ENCODE data around the gene NCDN. TPM values are rescaled to one million over a fixed set of nuclear protein-coding genes. Genes with fewer than 3 reads are reported as not detected.

Gene NCDN
- total and polyA plus RNA-seq, 3 experiments from 2014 or later: 15.7 to 50.4 (median 49.0) TPM

DNA sequence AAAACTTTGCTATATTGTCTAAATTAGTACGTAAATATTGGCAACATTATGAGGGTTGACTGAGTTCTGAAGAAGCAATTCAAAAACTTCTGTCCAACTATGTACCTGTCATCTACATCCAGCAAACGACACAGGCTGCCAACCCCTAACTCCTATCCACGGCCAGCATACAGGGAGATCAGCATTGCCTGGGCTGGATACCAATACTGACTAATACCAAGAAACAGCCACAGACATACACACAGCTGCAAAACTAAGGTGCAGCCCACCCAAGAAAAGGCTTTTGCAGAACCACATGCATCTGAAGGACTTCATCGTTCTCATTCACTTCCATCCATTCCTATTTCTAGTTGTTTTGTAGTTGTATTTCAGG is 2.4 kb upstream of the NCDN start:
- H3K9me3 Mint-ChIP-seq: no peaks in the 10 kb centered on the region
- H3K4me1 ChIP-seq (ENCODE audit: insufficient read depth, low read length): peaks cover 31% of the 10 kb centered on the region
- ChIA-PET POLR2A (no interaction called here), CTCF (interaction anchor here (1.2 to 2.5 kb wide), 2 partner anchors 16 to 172 kb away, joined by 4 to 8 read pairs; no protein-coding TSS in a partner anchor)
- peaks cover 51 to 73% (median 68%) of the 10 kb centered on the region in 3 donors for H3K4me1 Mint-ChIP-seq
- DNase-seq: no peak
- H3K27ac ChIP-seq (ENCODE audit: low read depth, low read length): no peak overlapping the region
- no peaks in the 10 kb centered on the region for H3K9me3 ChIP-seq (ENCODE audit: low read length)
- H3K27ac Mint-ChIP-seq: peak overlapping the region in 5 of 8 donors; percentile 10 to 91 (median 20)
- no peaks in the 10 kb centered on the region for H3K27me3 Mint-ChIP-seq
- H3K27me3 ChIP-seq (ENCODE audit: insufficient read depth, low read length, poor library complexity, severe bottlenecking): no peaks in the 10 kb centered on the region
- H3K36me3 Mint-ChIP-seq: peaks cover 0 to 53% (median 3%) of the 10 kb centered on the region in 3 donors
- peak overlapping the region; percentile 76 to 100 (median 95) for H3K4me3 Mint-ChIP-seq
- peaks cover 11% of the 10 kb centered on the region for H3K36me3 ChIP-seq (ENCODE audit: insufficient read depth, low read length)
- H3K4me3 ChIP-seq (ENCODE audit: low read length): no peak overlapping the region

DNA sequence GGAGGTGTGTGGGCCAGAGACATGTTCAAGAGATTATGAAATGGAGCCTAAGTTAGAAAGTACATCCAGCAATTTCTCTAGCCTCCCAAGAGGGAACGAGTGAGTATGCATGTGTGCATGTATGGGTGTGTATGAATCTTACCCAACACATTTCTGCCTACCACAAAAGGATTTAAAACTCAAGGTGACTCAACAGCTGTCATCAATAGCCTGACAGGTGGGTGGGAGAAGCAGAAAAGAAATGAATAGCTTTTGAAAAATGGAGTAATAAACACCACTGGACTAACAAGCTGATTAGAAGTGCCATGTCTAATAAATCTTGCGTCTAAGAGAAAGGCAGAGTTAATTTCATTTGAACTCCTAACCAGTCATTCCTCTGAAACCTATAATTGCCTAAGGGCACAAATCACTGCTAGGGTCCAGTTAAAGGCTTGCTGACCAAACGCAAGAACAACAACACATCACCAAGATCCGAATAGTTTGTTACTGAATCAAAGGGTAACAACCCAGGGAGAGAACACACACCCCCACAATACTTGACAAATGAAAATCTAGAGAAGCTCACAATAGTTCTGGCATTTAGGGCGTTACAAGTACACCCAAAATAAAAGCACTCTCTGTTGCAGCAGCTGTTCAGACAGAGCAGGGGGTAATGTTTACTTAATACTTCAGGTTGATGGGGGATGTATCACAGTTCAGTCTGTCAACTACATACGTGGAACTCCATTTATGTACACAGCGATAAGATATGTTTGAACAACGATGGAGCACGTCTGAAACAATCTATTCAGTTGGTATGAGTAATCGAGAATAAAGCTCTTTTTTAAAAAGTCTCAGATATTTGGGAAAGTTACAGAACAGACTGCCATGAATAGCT is 1.8 kb upstream of the NCDN start:
- Histone ChIP-seq H3K27me3 (ENCODE audit: insufficient read depth, low read length, poor library complexity, severe bottlenecking) (no peaks in the 10 kb centered on the region), H3K27ac (ENCODE audit: low read depth, low read length) (peak overlapping the region; percentile 83), H3K4me1 (ENCODE audit: insufficient read depth, low read length) (peaks cover 31% of the 10 kb centered on the region), H3K9me3 (ENCODE audit: low read length) (no peaks in the 10 kb centered on the region), H3K36me3 (ENCODE audit: insufficient read depth, low read length) (peaks cover 11% of the 10 kb centered on the region), H3K4me3 (ENCODE audit: low read length) (peak overlapping the region; percentile 71)
- Mint-ChIP-seq H3K27ac (peak overlapping the region; percentile 69 to 98 (median 92)), H3K9me3 (no peaks in the 10 kb centered on the region), H3K27me3 (no peaks in the 10 kb centered on the region), H3K4me3 (peak overlapping the region; percentile 94 to 100 (median 97)), H3K36me3 (peaks cover 0 to 49% (median 3%) of the 10 kb centered on the region in 3 donors), H3K4me1 (peaks cover 51 to 71% (median 68%) of the 10 kb centered on the region in 3 donors)
- DNase-seq: no peak
- POLR2A ChIA-PET: interaction anchor here (0.6 to 1.6 kb wide), 3 partner anchors 16 to 104 kb away, joined by 3 to 4 read pairs (median 3); no protein-coding TSS in a partner anchor
- CTCF ChIA-PET: interaction anchor here (1.0 to 2.5 kb wide), 7 partner anchors 9 to 171 kb away, joined by 3 to 10 read pairs (median 4); no protein-coding TSS in a partner anchor

DNA sequence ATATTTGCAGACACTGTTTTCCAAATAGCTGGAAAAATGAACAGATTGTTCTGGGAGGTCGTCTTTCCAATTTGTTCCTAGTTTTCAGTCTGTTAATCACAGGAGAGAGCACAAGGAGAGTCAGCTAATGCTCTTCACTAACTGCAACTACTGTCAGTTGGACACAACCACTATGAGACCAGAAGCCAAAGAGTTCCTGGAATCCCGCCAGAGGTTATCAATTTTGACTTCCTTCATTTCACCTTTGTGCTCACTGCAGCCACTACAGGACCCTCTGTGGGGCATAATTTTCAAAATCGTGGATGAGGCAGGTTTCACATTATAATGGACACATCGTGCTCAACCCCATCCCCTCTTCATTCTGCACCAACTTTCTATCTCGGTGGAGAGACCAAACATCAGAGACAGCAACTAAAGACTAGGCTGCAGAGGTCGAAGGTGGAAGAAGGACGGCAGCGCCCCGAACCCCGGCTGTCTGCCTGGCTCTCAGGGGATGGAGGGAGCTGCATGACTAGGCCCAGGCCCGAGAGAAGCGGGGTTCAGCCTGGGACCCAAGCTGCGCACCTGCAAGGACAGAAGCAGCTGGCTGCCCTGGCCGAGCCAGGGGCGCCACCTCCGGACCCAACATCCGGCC is 998 bp upstream of the NCDN start:
- DNase-seq: no peak
- peaks cover 53 to 77% (median 75%) of the 10 kb centered on the region in 3 donors for H3K4me1 Mint-ChIP-seq

DNA sequence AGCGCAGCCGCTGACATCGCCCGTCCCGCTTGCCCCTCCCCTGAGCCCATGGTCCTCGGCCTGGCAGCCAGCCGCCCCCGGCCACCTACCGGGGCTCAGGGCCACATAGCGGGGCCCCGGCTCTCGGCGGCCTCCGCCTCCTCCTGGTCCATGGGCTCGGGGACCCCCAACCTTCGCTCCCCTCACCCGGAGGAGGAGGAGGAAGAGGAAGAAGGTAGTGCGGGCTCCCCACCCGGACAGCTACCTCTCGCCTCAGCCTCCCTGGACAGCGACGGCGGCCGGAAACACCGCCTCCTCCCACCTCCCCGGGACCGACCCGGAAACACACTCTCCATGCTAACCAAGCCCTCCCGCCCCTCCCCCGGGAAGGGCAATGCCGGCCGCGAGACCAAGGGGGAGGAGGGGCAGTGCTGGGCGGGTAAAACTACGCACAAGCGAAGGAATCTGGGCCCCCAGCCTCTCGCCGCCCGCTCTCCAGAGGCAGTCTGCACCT is 435 bp upstream of the NCDN start, which contains the start of gene KIAA0319L:
TSS of gene KIAA0319L (minus strand) at position 286 of the 493 bp plus-strand sequence. CDS start 2,912 bp downstream, outside the sequence.
- H3K4me3 ChIP-seq (ENCODE audit: low read length): peak within 1 kb of the TSS; percentile 71
- H3K27me3 ChIP-seq (ENCODE audit: insufficient read depth, low read length, poor library complexity, severe bottlenecking): no peaks in the 10 kb centered on the region
- peaks cover 7% of the 10 kb centered on the region for H3K36me3 ChIP-seq (ENCODE audit: insufficient read depth, low read length)
- CTCF ChIA-PET: interaction anchor here (1.0 to 4.2 kb wide), 11 partner anchors 8 to 159 kb away, joined by 3 to 25 read pairs (median 3); no protein-coding TSS in a partner anchor
- peak within 1 kb of the TSS; percentile 83 for H3K27ac ChIP-seq (ENCODE audit: low read depth, low read length)
- H3K36me3 Mint-ChIP-seq: peaks cover 0 to 52% (median 1%) of the 10 kb centered on the region in 3 donors
- peak within 1 kb of the TSS; percentile 91 to 99 (median 96) for H3K27ac Mint-ChIP-seq
- DNase-seq: no peak
- H3K4me1 ChIP-seq (ENCODE audit: insufficient read depth, low read length): peaks cover 31% of the 10 kb centered on the region
- H3K9me3 Mint-ChIP-seq: no peaks in the 10 kb centered on the region
- H3K4me3 Mint-ChIP-seq: peak within 1 kb of the TSS; percentile 94 to 100 (median 97)
- H3K4me1 Mint-ChIP-seq: peaks cover 52 to 78% (median 72%) of the 10 kb centered on the region in 3 donors
- no peaks in the 10 kb centered on the region for H3K9me3 ChIP-seq (ENCODE audit: low read length)
- POLR2A ChIA-PET: interaction anchor here (0.7 to 1.7 kb wide), 6 partner anchors 16 to 439 kb away, joined by 3 to 13 read pairs (median 4); partner anchors contain the start of gene TFAP2E
- H3K27me3 Mint-ChIP-seq: no peaks in the 10 kb centered on the region

More for the DNA sequence above, 998 bp upstream of the NCDN start:
- Histone ChIP-seq H3K9me3 (ENCODE audit: low read length) (no peaks in the 10 kb centered on the region), H3K4me3 (ENCODE audit: low read length) (peak overlapping the region; percentile 71), H3K27me3 (ENCODE audit: insufficient read depth, low read length, poor library complexity, severe bottlenecking) (no peaks in the 10 kb centered on the region), H3K27ac (ENCODE audit: low read depth, low read length) (peak overlapping the region; percentile 83), H3K36me3 (ENCODE audit: insufficient read depth, low read length) (peaks cover 10% of the 10 kb centered on the region), H3K4me1 (ENCODE audit: insufficient read depth, low read length) (peaks cover 31% of the 10 kb centered on the region)
- Mint-ChIP-seq H3K36me3 (peaks cover 0 to 52% (median 2%) of the 10 kb centered on the region in 3 donors), H3K4me3 (peak overlapping the region; percentile 94 to 100 (median 97)), H3K27me3 (no peaks in the 10 kb centered on the region), H3K9me3 (no peaks in the 10 kb centered on the region), H3K27ac (peak overlapping the region; percentile 69 to 98 (median 92))
- CTCF ChIA-PET: interaction anchor here (1.0 to 4.2 kb wide), 12 partner anchors 8 to 170 kb away, joined by 3 to 25 read pairs (median 4); no protein-coding TSS in a partner anchor
- POLR2A ChIA-PET: interaction anchor here (0.6 to 1.7 kb wide), 7 partner anchors 16 to 440 kb away, joined by 3 to 13 read pairs (median 4); partner anchors contain the start of gene TFAP2E

DNA sequence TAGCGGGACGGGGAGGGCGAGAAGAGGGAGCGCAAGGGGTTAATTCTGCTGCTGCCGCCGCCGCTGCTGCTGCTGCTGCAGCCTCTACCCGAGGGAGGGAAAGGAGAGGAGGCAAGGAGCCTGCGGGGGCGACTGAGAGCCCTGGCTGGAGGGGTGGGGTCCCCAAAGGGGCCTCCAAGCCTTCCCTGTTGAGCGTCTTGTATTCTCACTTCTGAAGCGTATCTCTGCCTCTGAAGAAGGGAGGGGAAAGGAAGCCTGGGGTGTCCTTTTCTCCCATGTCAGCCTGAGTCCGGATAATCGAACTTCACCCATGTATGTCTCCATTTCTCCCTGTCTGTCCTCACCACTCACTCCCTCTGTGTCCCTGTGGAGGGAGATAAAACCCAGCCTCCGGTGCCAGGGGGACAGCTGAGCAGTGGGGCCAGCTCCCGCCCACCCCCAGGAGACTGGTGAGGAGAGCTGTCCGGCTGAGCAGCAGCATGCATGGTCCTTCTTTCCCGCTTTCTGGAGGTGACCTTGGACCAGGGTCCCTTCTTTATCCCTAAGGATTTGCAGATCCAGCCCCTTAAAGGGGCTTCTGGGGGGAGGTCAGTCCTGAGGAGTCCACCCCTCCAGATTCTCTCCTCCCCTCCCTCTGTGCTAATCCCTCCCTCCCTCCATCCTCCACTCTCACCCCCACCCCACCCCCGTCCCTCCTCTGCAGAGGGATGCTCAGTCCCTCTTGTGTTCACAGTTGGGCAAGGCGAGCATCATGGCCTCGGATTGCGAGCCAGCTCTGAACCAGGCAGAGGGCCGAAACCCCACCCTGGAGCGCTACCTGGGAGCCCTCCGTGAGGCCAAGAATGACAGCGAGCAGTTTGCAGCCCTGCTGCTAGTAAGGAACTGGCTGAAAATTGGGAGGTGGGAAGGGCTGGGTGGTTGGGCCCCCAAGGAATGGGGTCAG is 1.0 kb downstream of the NCDN start:
- Histone ChIP-seq H3K9me3 (ENCODE audit: low read length) (no peaks in the 10 kb centered on the region), H3K4me1 (ENCODE audit: insufficient read depth, low read length) (peaks cover 30% of the 10 kb centered on the region), H3K4me3 (ENCODE audit: low read length) (peak overlapping the region; percentile 71), H3K27ac (ENCODE audit: low read depth, low read length) (peak overlapping the region; percentile 83), H3K36me3 (ENCODE audit: insufficient read depth, low read length) (peaks cover 2% of the 10 kb centered on the region), H3K27me3 (ENCODE audit: insufficient read depth, low read length, poor library complexity, severe bottlenecking) (no peaks in the 10 kb centered on the region)
- DNase-seq: peak in 2 of 5 donors; percentile 30 to 48
- H3K9me3 Mint-ChIP-seq: no peaks in the 10 kb centered on the region
- peaks cover 46 to 73% (median 63%) of the 10 kb centered on the region in 3 donors for H3K4me1 Mint-ChIP-seq
- H3K36me3 Mint-ChIP-seq: peaks cover 0 to 47% (median 1%) of the 10 kb centered on the region in 3 donors
- no peaks in the 10 kb centered on the region for H3K27me3 Mint-ChIP-seq
- peak overlapping the region; percentile 94 to 100 (median 97) for H3K4me3 Mint-ChIP-seq
- CTCF ChIA-PET: interaction anchor here (0.7 to 4.2 kb wide), 4 partner anchors 9 to 157 kb away, joined by 3 to 25 read pairs (median 4); no protein-coding TSS in a partner anchor
- H3K27ac Mint-ChIP-seq: peak overlapping the region; percentile 91 to 99 (median 96)
- POLR2A ChIA-PET: no interaction called here

DNA sequence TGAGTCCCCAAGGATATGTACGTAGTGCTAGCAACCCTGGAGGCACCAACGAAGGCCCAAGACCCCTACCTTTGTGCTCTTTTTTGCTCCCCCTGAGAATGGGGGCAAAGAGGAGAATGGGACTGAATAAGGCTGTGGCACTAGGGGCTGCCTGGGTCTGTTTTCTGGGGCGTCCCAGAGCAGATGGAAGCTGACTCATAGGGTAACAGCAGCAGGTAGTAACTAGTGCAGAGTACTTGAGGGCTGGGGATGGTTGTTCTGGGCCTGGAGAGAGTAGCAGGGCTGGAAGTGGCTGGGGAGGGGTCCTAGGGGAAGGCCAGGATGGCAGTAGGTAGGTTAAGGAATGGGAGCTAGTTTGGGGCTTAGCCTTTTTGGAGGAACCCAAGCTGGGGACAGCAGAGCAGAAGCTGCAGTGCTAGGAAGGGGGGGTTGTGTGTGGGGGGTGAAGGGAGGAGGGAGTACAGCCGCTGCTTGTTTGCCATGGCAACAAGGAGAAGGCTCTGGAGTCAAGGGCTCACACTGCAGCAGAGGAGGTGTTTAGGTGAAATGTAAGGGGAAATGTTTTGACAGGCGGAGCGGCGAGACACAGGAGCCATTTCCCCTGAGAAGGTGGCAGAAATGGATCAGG is 1.8 kb downstream of the NCDN start:
- Histone ChIP-seq H3K27me3 (ENCODE audit: insufficient read depth, low read length, poor library complexity, severe bottlenecking) (no peaks in the 10 kb centered on the region), H3K36me3 (ENCODE audit: insufficient read depth, low read length) (no peaks in the 10 kb centered on the region), H3K4me1 (ENCODE audit: insufficient read depth, low read length) (peaks cover 27% of the 10 kb centered on the region), H3K9me3 (ENCODE audit: low read length) (no peaks in the 10 kb centered on the region), H3K4me3 (ENCODE audit: low read length) (no peak overlapping the region), H3K27ac (ENCODE audit: low read depth, low read length) (no peak overlapping the region)
- peak in 2 of 5 donors; percentile 40 to 62 for DNase-seq
- H3K4me3 Mint-ChIP-seq: peak overlapping the region; percentile 34 to 95 (median 62)
- H3K27ac Mint-ChIP-seq: peak overlapping the region; percentile 66 to 97 (median 91)
- ChIA-PET POLR2A (no interaction called here), CTCF (interaction anchor here (0.7 to 4.2 kb wide), 5 partner anchors 9 to 217 kb away, joined by 3 to 25 read pairs (median 4); no protein-coding TSS in a partner anchor)
- H3K36me3 Mint-ChIP-seq: peaks cover 0 to 46% (median 1%) of the 10 kb centered on the region in 3 donors
- H3K4me1 Mint-ChIP-seq: peaks cover 44 to 71% (median 58%) of the 10 kb centered on the region in 3 donors
- no peaks in the 10 kb centered on the region for H3K9me3 Mint-ChIP-seq
- H3K27me3 Mint-ChIP-seq: no peaks in the 10 kb centered on the region

Data from CD8-positive, alpha-beta memory T cell (primary cell).